Uterus (tissue), 2 donors: ENCODE results near the gene METAP1D.

ENCODE experiments used
- POLR2A ChIP-seq, 2 donors: fragments of 450-650 bp; IDR thresholded peaks; one replicate each; pipeline ENCODE4 v1.6.1; 2016; ENCODE audit warnings: antibody characterized with exemption in 2 of 2, mild to moderate bottlenecking in 1 of 2, moderate library complexity in 1 of 2
- TF ChIP-seq, protein P1 (sequence below), 4 experiments: fragments of 200-600 bp in 2 of 4; fragments of 450-650 bp in 2 of 4; sonication (generic) in 2 of 4; IDR thresholded peaks; one replicate each; pipeline ENCODE4 v1.5.1; 2016 to 2019; ENCODE audit warnings: antibody characterized with exemption in 4 of 4, mild to moderate bottlenecking in 2 of 4, moderate library complexity in 1 of 4

DNA sequence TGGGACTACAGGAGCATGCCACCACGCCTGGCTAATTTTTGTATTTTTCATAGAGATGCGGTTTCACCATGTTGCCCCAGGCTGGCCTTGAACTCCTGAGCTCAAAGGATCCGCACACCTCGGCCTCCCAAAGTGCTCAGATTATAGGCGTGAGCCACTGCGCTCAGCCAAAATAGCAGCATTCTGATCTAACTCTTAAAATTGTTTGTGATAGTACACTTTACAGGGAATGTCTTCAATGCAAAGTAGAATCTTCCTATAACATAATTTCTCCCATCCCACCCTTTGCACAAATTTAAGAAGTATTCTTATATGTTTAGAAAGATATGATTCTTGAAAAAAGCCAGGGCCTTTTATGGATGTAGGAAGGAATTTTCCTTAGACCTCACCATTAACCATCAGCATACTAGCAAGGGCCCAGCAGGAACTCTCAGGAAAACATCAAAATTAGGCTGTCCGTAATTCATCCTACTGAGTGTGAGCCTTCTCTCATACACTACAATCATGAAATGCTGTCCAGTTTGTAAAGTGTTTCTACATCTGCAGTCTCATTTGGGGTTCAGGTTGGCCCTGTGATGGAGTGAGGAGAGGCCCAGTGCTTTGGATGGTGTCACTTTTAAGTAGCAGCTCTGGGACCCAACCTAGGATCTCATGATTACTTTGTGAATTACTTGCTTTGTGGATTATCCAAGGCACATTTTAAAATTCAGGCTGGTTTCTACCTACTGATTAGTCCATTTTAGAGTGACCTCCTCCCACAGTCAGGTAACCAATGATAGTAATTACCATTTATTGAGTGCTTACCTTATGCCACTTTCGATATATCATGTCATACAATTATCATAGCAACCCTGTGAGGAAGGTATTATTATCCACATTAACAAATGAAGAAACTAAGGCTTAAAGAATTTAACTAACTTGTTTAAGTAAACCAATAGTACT lies 48.1 kb downstream of the METAP1D start:
- no peak for TF ChIP-seq POLR2A (IDR thresholded peaks at IDR 0.05)
- TF ChIP-seq, protein P1, sequence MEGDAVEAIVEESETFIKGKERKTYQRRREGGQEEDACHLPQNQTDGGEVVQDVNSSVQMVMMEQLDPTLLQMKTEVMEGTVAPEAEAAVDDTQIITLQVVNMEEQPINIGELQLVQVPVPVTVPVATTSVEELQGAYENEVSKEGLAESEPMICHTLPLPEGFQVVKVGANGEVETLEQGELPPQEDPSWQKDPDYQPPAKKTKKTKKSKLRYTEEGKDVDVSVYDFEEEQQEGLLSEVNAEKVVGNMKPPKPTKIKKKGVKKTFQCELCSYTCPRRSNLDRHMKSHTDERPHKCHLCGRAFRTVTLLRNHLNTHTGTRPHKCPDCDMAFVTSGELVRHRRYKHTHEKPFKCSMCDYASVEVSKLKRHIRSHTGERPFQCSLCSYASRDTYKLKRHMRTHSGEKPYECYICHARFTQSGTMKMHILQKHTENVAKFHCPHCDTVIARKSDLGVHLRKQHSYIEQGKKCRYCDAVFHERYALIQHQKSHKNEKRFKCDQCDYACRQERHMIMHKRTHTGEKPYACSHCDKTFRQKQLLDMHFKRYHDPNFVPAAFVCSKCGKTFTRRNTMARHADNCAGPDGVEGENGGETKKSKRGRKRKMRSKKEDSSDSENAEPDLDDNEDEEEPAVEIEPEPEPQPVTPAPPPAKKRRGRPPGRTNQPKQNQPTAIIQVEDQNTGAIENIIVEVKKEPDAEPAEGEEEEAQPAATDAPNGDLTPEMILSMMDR (IDR thresholded peaks at IDR 0.05): no peak
